T47D (cell line): Measurements from ENCODE around the gene USP13.
A peak's percentile ranks its signal among the peaks of the same experiment; 100 is the strongest.

ENCODE experiments used
- DNase-seq, 2 experiments: peaks; one replicate each; pipeline versions ENCODE4 v3.0.0 to v3.0.0-alpha.2; 2011 to 2012; ENCODE audit warnings: low read depth in 1 of 2, low spot score in 1 of 2
- JUND ChIP-seq: IDR thresholded peaks from 2 replicates; pipeline ENCODE4 v1.6.1; 2012; ENCODE audit warnings: low read depth
- in situ Hi-C: cut with HindIII; loops from 2 replicates; pipeline ENCODE4 v1.10.0; 2016; ENCODE audit warnings: low sequenced_read_pairs, low pct_unique_long_range_greater_than_20kb

The USP13 gene, protein sequence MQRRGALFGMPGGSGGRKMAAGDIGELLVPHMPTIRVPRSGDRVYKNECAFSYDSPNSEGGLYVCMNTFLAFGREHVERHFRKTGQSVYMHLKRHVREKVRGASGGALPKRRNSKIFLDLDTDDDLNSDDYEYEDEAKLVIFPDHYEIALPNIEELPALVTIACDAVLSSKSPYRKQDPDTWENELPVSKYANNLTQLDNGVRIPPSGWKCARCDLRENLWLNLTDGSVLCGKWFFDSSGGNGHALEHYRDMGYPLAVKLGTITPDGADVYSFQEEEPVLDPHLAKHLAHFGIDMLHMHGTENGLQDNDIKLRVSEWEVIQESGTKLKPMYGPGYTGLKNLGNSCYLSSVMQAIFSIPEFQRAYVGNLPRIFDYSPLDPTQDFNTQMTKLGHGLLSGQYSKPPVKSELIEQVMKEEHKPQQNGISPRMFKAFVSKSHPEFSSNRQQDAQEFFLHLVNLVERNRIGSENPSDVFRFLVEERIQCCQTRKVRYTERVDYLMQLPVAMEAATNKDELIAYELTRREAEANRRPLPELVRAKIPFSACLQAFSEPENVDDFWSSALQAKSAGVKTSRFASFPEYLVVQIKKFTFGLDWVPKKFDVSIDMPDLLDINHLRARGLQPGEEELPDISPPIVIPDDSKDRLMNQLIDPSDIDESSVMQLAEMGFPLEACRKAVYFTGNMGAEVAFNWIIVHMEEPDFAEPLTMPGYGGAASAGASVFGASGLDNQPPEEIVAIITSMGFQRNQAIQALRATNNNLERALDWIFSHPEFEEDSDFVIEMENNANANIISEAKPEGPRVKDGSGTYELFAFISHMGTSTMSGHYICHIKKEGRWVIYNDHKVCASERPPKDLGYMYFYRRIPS

GRCh38 chr3:179652447-179653095 lies at the start of gene USP13:
TSS of gene USP13 (plus strand) at chr3:179653040. CDS start at chr3:179653226, 186 bp downstream.
- TF ChIP-seq JUND, result no peak
- DNase-seq, result peak; percentile 89 to 98
- in situ Hi-C loops, result no loop called here

DNA sequence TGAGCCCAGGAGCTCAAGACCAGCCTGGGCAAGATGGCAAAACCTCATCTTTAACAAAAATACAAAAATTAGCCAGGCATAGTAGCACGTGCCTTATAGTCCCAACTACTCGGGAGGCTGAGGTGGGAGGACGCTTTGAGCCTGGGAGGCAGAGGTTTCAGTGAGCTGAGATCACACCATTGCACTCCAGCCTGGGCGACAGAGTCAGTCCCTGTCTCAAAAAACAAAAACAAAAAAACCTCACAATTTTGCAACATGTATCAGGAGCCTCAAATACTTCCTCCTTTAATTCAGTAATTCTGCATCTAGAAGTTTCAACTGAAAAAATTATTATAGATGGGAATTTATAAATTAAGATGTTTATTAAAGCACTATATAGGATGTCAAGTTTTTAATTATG lies 49.5 kb upstream of the USP13 start:
- TF ChIP-seq JUND, result no peak
- in situ Hi-C loops, result no loop called here
- DNase-seq, result no peak

GRCh38 chr3:179603831-179604230 lies 49.0 kb upstream of the USP13 start:
- in situ Hi-C loops, result no loop called here
- DNase-seq, result no peak
- TF ChIP-seq JUND, result no peak

DNA sequence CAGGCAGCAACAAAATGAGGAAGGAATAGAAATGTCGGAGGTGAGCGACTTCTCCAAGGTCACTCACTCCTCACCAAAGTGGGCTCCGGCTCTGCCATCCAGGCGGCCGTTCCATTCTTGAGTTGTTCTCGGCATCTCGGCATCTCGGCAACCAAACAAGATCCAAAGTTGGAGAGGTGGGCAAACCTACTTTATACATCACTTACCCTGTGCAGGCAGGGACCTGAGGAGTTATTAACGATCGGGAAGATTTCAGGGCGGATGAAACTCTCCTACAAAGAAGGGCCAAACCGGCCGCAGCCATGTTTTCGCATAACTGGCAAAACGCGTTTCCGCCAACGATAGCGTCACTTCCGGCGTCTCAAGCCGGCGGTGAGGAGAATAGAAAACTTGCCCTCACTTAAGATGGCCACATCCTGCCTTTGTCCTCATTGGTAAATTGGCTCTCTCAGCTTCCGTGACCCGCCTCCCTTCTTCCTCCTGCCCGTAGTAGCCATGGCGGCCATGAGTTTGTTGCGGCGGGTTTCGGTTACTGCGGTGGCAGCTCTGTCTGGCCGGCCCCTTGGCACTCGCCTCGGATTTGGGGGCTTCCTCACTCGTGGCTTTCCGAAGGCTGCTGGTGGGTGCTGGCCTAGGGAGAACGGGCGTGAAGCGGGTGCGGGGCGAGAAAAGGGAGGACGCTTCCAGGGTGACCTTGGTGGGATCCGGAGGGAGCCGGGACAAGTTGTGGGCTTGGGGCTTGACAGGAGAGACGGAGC lies 48.3 kb upstream of the USP13 start, which contains the start of the genes MRPL47 and NDUFB5:
Gene MRPL47 (minus strand): TSS at position 318 of the 758 bp plus-strand sequence. CDS start 14 bp downstream, at position 304.
Gene NDUFB5 (plus strand): TSS at position 474 of the 758 bp plus-strand sequence. CDS start 22 bp downstream, at position 496.
- no peak for TF ChIP-seq JUND
- in situ Hi-C loops, result no loop called here
- DNase-seq, result peak; percentile 94 to 99

DNA sequence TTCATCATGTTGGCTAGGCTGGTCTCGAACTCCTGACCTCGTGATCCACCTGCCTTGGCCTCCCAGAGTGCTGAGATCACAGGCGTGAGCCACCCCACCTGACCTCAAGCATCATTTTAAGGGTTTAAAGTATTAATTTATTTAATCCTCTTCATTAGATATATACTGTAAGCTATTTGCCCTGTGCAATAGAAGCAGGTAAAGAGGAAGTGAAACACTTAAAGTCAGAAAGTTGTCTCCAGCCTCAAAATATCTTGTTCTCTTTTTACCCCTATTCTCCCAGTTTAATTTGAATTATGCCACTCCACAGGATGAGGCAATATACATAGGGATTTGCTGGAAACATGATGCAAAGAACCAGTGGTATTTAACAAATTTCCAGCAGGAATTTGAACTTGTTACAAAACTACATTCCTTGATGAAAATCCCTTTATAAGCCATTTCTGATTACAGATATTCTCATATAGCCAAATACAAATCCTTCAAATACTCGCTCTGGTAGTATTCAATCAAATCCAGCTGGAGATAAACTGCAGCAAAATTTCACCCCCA lies 46.2 kb upstream of the USP13 start:
- TF ChIP-seq JUND, result no peak
- in situ Hi-C loops, result no loop called here
- no peak for DNase-seq

- in situ Hi-C loops, result no loop called here
- no peak for TF ChIP-seq JUND
- DNase-seq, result no peak
Measured at GRCh38 chr3:179608931-179609720, 43.7 kb upstream of the USP13 start.

DNA sequence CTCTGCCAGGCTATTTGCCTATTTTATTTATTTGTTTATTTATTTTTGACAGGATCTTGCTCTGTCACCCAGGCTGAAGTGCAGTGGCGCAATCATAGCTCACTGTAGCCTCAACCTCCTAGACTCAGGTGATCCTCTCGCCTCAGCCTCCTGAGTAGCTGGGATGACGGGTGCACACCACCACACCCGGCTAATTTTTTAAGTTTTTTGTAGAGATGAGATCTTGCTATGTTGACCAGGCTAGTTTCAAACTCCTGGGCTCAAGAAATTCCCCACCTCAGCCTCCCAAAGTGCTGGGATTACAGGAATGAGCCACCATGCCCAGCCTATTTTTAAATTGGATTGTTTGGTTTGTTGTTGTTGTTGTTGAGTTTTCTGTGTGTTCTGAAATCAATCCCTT lies 42.8 kb upstream of the USP13 start:
- in situ Hi-C loops, result no loop called here
- no peak for TF ChIP-seq JUND
- no peak for DNase-seq

- TF ChIP-seq JUND, result no peak
- DNase-seq, result no peak
- in situ Hi-C loops, result no loop called here
Measured at GRCh38 chr3:179613807-179614206, 39.0 kb upstream of the USP13 start.

DNA sequence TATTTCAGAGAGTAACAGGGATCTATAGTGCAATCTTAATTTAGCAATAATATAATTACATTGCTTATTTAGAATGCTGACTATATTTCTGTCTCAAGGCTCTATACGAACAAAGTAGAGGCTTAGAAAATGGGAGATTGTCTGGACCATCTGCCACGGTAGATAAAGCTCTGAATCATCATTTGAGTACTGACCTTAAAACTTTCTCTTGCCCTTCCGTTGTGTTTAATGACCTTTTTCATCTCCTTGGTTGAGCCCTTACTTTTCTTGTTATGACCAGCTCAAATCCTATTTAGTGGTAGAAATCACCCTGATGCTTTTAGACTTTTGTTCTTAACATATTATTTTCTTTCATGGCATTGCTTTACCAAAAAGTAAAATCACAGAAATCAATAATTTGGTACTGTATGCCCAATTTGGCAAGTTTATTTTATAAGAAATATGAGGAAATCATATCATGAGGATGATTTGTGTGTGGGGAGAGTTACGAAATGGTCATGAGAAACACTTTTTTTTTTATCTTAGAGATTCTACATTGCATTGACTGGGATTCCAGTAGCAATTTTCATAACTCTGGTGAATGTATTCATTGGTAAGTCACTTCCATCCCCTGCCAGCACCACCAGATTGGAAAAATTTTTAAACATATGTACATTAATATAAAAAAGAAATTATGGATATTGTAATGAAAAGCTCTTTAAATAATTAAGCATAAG lies 37.2 kb upstream of the USP13 start:
- in situ Hi-C loops, result no loop called here
- no peak for TF ChIP-seq JUND
- no peak for DNase-seq

DNA sequence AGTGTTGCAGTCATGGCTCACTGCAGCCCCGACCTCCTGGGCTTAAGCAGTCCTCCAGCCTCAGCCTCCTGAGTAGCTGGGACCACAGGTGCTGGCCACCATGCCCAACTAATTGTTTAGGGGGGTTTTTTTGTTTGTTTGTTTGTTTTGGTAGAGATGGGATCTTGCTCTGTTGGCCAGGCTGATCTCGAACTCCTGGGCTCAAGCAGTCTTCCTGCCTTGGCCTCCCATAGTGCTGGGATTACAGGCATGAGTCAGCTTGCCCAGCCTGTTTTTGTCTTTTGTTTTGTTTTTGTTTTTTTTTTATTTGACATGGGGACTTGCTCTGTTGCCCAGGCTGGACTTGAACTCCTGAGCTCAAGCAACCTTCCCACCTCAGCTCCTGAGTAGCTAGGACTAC lies 30.8 kb upstream of the USP13 start:
- DNase-seq, result no peak
- no peak for TF ChIP-seq JUND
- in situ Hi-C loops, result no loop called here
